ENCODE measurements around the gene PRR19.

The PRR19 gene

DNA sequence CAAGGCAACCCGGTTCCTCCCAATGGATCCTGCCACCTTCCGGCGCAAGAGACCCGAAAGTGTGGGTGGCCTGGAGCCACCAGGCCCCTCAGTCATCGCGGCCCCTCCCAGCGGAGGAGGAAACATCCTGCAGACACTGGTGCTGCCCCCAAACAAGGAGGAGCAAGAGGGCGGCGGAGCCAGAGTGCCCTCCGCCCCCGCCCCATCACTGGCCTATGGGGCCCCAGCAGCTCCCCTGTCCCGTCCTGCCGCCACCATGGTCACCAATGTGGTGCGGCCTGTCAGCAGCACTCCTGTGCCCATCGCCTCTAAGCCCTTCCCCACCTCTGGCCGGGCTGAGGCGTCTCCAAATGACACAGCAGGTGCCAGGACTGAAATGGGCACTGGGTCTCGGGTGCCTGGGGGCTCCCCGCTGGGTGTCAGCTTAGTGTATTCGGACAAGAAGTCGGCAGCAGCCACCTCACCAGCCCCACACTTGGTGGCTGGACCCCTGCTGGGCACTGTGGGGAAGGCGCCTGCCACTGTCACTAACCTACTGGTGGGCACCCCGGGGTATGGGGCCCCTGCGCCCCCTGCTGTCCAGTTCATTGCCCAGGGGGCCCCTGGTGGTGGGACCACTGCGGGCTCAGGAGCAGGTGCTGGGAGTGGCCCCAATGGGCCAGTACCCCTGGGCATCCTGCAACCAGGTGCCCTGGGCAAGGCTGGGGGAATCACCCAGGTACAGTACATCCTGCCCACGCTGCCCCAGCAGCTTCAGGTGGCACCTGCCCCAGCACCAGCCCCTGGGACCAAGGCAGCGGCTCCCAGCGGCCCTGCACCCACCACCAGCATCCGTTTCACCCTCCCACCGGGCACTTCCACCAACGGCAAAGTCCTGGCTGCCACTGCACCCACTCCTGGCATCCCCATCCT is 11.2 kb upstream of the PRR19 start:
- no CpG with 5 or more reads among the region's 31 CpGs for WGBS, 2 donors (ENCODE audit: extremely low coverage in 2 of 2, insufficient read length in 2 of 2, insufficient replicate concordance in 1 of 2)
- Histone ChIP-seq H2BK15ac (ENCODE audit: low read length) (no peak overlapping the region), H3K18ac (ENCODE audit: low read length) (no peak overlapping the region), H3K4me1 (ENCODE audit: control insufficient read depth in 2 of 2, insufficient read depth in 1 of 2, low read depth in 1 of 2, low read length in 2 of 2) (peaks cover 3 to 5% of the 10 kb centered on the region in 2 donors), H3K9me3 (replicated peaks in 1 of 2; ENCODE audit: control insufficient read depth in 2 of 2, insufficient read depth in 1 of 2, low read depth in 1 of 2, low read length in 2 of 2) (peaks cover 0 to 2% of the 10 kb centered on the region in 2 donors), H2BK120ac (ENCODE audit: low read depth, low read length) (no peak overlapping the region), H3K4me2 (ENCODE audit: insufficient read depth, low read length, poor library complexity, severe bottlenecking) (no peak overlapping the region), H2AFZ (ENCODE audit: low read length) (no peak overlapping the region), H3K36me3 (replicated peaks in 1 of 2; ENCODE audit: control insufficient read depth in 2 of 2, insufficient read depth in 2 of 2, low read length in 2 of 2) (peaks cover 85 to 98% of the 10 kb centered on the region in 2 donors), H3K27ac (replicated peaks; ENCODE audit: low read length) (no peak overlapping the region), H4K91ac (ENCODE audit: low read depth, low read length, poor library complexity) (no peak overlapping the region), H3K14ac (ENCODE audit: low read length) (peak overlapping the region; percentile 21), H3K4me3 (ENCODE audit: low read length in 2 of 2) (no peak overlapping the region), H3K79me1 (ENCODE audit: low read depth, low read length) (peaks cover 22% of the 10 kb centered on the region), H2BK12ac (ENCODE audit: low read length) (no peak overlapping the region), H2AK5ac (ENCODE audit: low read depth, low read length) (no peak overlapping the region), H3K4ac (ENCODE audit: low read length) (no peak overlapping the region), H3K23ac (ENCODE audit: low read depth, low read length, poor library complexity) (peak overlapping the region; percentile 65), H4K8ac (ENCODE audit: low read depth, low read length) (peak overlapping the region; percentile 96), H2BK5ac (ENCODE audit: low read length) (peak overlapping the region; percentile 75), H3K27me3 (ENCODE audit: control insufficient read depth in 3 of 3, insufficient read depth in 3 of 3, low read depth in 1 of 3, low read length in 3 of 3) (peaks cover 0 to 2% (median 0%) of the 10 kb centered on the region in 3 experiments), H3K9ac (ENCODE audit: low read depth, low read length, poor library complexity) (peak overlapping the region; percentile 44)
- no peak for DNase-seq (ENCODE audit: low spot score)

DNA sequence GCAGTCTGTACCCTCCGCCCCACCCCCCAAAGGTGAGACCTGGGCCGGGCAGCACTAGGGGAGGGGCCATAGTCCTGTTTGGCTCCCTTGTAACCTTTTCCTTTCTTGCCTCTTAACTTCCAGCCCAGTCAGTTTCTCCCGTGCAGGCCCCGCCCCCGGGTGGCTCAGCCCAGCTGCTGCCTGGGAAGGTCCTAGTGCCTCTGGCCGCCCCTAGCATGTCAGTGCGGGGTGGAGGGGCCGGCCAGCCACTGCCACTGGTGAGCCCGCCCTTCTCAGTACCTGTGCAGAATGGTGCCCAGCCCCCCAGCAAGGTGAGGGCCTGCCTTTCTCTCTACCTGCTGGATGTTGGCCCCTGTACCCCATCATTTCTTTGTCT is 10.5 kb upstream of the PRR19 start:
- Histone ChIP-seq H3K36me3 (replicated peaks in 1 of 2; ENCODE audit: control insufficient read depth in 2 of 2, insufficient read depth in 2 of 2, low read length in 2 of 2) (peaks cover 82 to 97% of the 10 kb centered on the region in 2 donors), H3K27ac (replicated peaks; ENCODE audit: low read length) (no peak overlapping the region), H3K9ac (ENCODE audit: low read depth, low read length, poor library complexity) (peak overlapping the region; percentile 21)

DNA sequence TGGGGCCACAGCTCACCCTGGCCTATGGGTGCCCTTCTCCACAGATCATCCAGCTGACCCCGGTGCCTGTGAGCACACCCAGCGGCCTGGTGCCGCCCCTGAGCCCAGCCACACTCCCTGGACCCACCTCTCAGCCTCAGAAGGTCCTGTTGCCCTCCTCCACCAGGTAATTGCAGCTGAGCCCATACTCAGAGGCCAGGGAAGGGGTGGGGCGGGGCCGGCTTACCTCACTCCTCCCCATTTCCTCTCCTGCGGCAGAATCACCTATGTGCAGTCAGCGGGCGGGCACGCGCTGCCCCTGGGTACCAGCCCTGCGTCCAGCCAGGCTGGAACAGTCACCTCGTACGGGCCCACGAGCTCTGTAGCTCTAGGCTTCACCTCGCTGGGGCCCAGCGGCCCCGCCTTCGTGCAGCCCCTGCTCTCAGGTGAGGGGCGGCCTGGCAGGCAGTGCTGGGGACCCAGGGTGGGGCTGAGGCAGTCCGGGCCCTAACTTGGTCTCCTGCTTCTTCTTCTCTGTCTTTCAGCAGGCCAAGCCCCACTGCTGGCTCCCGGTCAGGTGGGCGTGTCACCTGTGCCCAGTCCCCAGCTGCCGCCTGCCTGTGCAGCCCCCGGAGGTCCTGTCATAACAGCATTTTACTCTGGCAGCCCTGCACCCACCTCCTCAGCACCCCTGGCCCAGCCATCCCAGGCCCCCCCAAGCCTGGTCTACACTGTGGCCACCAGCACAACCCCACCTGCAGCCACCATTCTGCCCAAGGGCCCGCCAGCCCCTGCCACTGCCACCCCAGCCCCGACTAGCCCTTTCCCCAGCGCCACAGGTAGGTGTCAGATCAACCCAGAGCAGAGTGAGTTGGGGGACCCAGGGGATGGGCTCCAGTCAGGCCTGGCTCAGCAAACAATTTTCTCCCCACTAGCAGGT is 9.6 kb upstream of the PRR19 start:
- H3K14ac ChIP-seq (ENCODE audit: low read length) = no peak overlapping the region
- no peak overlapping the region for H3K4ac ChIP-seq (ENCODE audit: low read length)
- H3K79me1 ChIP-seq (ENCODE audit: low read depth, low read length) = peaks cover 14% of the 10 kb centered on the region
- no peak overlapping the region for H3K4me2 ChIP-seq (ENCODE audit: insufficient read depth, low read length, poor library complexity, severe bottlenecking)
- no peak overlapping the region for H3K18ac ChIP-seq (ENCODE audit: low read length)
- no CpG with 5 or more reads among the region's 27 CpGs for WGBS, 2 donors (ENCODE audit: extremely low coverage in 2 of 2, insufficient read length in 2 of 2, insufficient replicate concordance in 1 of 2)
- H2BK15ac ChIP-seq (ENCODE audit: low read length) = no peak overlapping the region
- H3K27me3 ChIP-seq (ENCODE audit: control insufficient read depth in 3 of 3, insufficient read depth in 3 of 3, low read depth in 1 of 3, low read length in 3 of 3) = no peaks in the 10 kb centered on the region
- H4K8ac ChIP-seq (ENCODE audit: low read depth, low read length) = peak overlapping the region; percentile 23
- no peaks in the 10 kb centered on the region for H3K9me3 ChIP-seq (replicated peaks in 1 of 2; ENCODE audit: control insufficient read depth in 2 of 2, insufficient read depth in 1 of 2, low read depth in 1 of 2, low read length in 2 of 2)
- no peak overlapping the region for H2AK5ac ChIP-seq (ENCODE audit: low read depth, low read length)
- H3K4me3 ChIP-seq (ENCODE audit: low read length in 2 of 2) = no peak overlapping the region
- peaks cover 83 to 98% of the 10 kb centered on the region in 2 donors for H3K36me3 ChIP-seq (replicated peaks in 1 of 2; ENCODE audit: control insufficient read depth in 2 of 2, insufficient read depth in 2 of 2, low read length in 2 of 2)
- peak overlapping the region; percentile 17 for H2BK12ac ChIP-seq (ENCODE audit: low read length)
- H4K91ac ChIP-seq (ENCODE audit: low read depth, low read length, poor library complexity) = no peak overlapping the region
- no peak overlapping the region for H2AFZ ChIP-seq (ENCODE audit: low read length)
- H3K4me1 ChIP-seq (ENCODE audit: control insufficient read depth in 2 of 2, insufficient read depth in 1 of 2, low read depth in 1 of 2, low read length in 2 of 2) = no peaks in the 10 kb centered on the region
- H2BK5ac ChIP-seq (ENCODE audit: low read length) = peak overlapping the region; percentile 77
- peak overlapping the region; percentile 56 for H3K23ac ChIP-seq (ENCODE audit: low read depth, low read length, poor library complexity)
- no peak for DNase-seq (ENCODE audit: low spot score)
- H2BK120ac ChIP-seq (ENCODE audit: low read depth, low read length) = peak overlapping the region; percentile 41
- H3K27ac ChIP-seq (replicated peaks; ENCODE audit: low read length) = no peak overlapping the region
- no peak overlapping the region for H3K9ac ChIP-seq (ENCODE audit: low read depth, low read length, poor library complexity)

More for the DNA sequence above, 10.5 kb upstream of the PRR19 start:
- Histone ChIP-seq H2AFZ (ENCODE audit: low read length) (no peak overlapping the region), H3K4me2 (ENCODE audit: insufficient read depth, low read length, poor library complexity, severe bottlenecking) (no peak overlapping the region), H3K27me3 (ENCODE audit: control insufficient read depth in 3 of 3, insufficient read depth in 3 of 3, low read depth in 1 of 3, low read length in 3 of 3) (no peaks in the 10 kb centered on the region), H2BK12ac (ENCODE audit: low read length) (no peak overlapping the region), H2BK15ac (ENCODE audit: low read length) (no peak overlapping the region), H3K4me1 (ENCODE audit: control insufficient read depth in 2 of 2, insufficient read depth in 1 of 2, low read depth in 1 of 2, low read length in 2 of 2) (no peaks in the 10 kb centered on the region), H3K9me3 (replicated peaks in 1 of 2; ENCODE audit: control insufficient read depth in 2 of 2, insufficient read depth in 1 of 2, low read depth in 1 of 2, low read length in 2 of 2) (no peaks in the 10 kb centered on the region), H2BK5ac (ENCODE audit: low read length) (peak overlapping the region; percentile 24), H3K79me1 (ENCODE audit: low read depth, low read length) (peaks cover 17% of the 10 kb centered on the region), H3K4me3 (ENCODE audit: low read length in 2 of 2) (no peak overlapping the region), H4K91ac (ENCODE audit: low read depth, low read length, poor library complexity) (no peak overlapping the region), H3K14ac (ENCODE audit: low read length) (peak overlapping the region; percentile 21), H2AK5ac (ENCODE audit: low read depth, low read length) (no peak overlapping the region), H2BK120ac (ENCODE audit: low read depth, low read length) (no peak overlapping the region), H3K4ac (ENCODE audit: low read length) (no peak overlapping the region), H4K8ac (ENCODE audit: low read depth, low read length) (peak overlapping the region; percentile 23), H3K23ac (ENCODE audit: low read depth, low read length, poor library complexity) (no peak overlapping the region), H3K18ac (ENCODE audit: low read length) (no peak overlapping the region)
- WGBS, 2 donors (ENCODE audit: extremely low coverage in 2 of 2, insufficient read length in 2 of 2, insufficient replicate concordance in 1 of 2) = no CpG with 5 or more reads among the region's 9 CpGs
- no peak for DNase-seq (ENCODE audit: low spot score)
